Ovary (tissue), 9 donors: ENCODE measurements around the gene HMBS. TPM values are rescaled to one million over a fixed set of nuclear protein-coding genes. Genes with fewer than 3 reads are reported as not detected.
"Not testable (repeated sequence)": the region's sequence is repeated elsewhere in the genome, so short reads cannot be mapped to it uniquely, and the experiment has no call there.

Source experiments
- DNase-seq, 5 donors: peaks; one replicate each; pipeline ENCODE4 v3.0.0-alpha.2; 2019 to 2020
- H3K27ac ChIP-seq, 2 donors: fragments of 200-600 bp; one replicate each; pipeline versions ENCODE4 v1.5.1 to v1.8.0; 2019 to 2022
- H3K27me3 ChIP-seq: fragments of 200-600 bp; one replicate; pipeline ENCODE4 v1.8.0; 2022
- H3K36me3 ChIP-seq: fragments of 200-600 bp; sonication (generic); one replicate; pipeline ENCODE4 v1.5.1; 2019
- H3K4me1 ChIP-seq: one replicate; pipeline ENCODE4 v1.8.1; 2013; ENCODE audit warnings: mild to moderate bottlenecking, moderate library complexity; ENCODE audit not compliant: insufficient read depth
- H3K4me3 ChIP-seq: fragments of 200-600 bp; sonication (generic); one replicate; pipeline ENCODE4 v1.5.1; 2017
- H3K9me3 ChIP-seq, 2 donors: fragments of 200-600 bp in 1 of 2; sonication (generic) in 1 of 2; one replicate each; pipeline versions ENCODE4 v1.5.1 to v1.8.1; 2013 to 2019; ENCODE audit warnings: mild to moderate bottlenecking in 1 of 2, moderate library complexity in 1 of 2
- EP300 ChIP-seq: sonication (generic); formaldehyde crosslinking; IDR thresholded peaks from one replicate; pipeline ENCODE4 v1.6.1; 2017; ENCODE audit warnings: antibody characterized with exemption
- POLR2A ChIP-seq: fragments of 450-650 bp; IDR thresholded peaks from one replicate; pipeline ENCODE4 v1.6.1; 2017; ENCODE audit warnings: antibody characterized with exemption, mild to moderate bottlenecking, moderate library complexity
- WGBS, 3 donors: extraction: QIAGEN DNeasy Blood & Tissue Kit in 1 of 3; methylation state at CpG; one replicate each; pipeline versions ENCODE4 v1.1.5 to v1.1.7; 2013 to 2017; 5-methylcytosine and 5-hydroxymethylcytosine counted together
- intact Hi-C, 4 donors: fragments of 100-400 bp; cut with DNase I; formaldehyde crosslinking; loops; one replicate each; pipeline versions ENCODE4 v1.11.0 to v1.15.1; 2022 to 2023
- polyA plus RNA-seq, 2 donors: library from polyadenylated mRNA; stranded (reverse); fragments of 200-250 nt in 1 of 2; fragments of 350-450 nt in 1 of 2; fragmentation: Illumina TruSeq in 1 of 2; extraction: RNeasy Lipid Tissue Mini Kit (QIAGEN cat#74804) in 1 of 2; gene quantifications; one replicate each; pipeline ENCODE4 v1.2.3, GENCODE V29; 2013 to 2014
- total RNA-seq, 7 donors: library from RNA; depleted of rRNA in 2 of 7; stranded (reverse); fragments of >200 nt in 2 of 7; fragmentation: NEBNext Ultra II Directional in 3 of 7; extraction: Animal tissue kit (Norgen Biotek cat#: 25700) in 3 of 7; gene quantifications; one replicate each; pipeline versions ENCODE4 v1.1.0 to v1.2.4, GENCODE V29; 2016 to 2023
- TF ChIP-seq, protein P1 (sequence below), 3 donors: fragments of 450-650 bp in 2 of 3; fragments of 200-600 bp in 1 of 3; IDR thresholded peaks; one replicate each; pipeline versions ENCODE4 v1.5.1 to v1.8.0; 2016 to 2022; ENCODE audit warnings: antibody characterized with exemption in 3 of 3, mild to moderate bottlenecking in 1 of 3
- donor health status: DM: no; HTN: no; CAD: no; lungs with moderate emphysema.
- donor health status: DM: no; HTN: no; CAD: no.
- donor health status: Bipolar disorder and iron deficiency.
- donor health status: DM: yes; HTN: yes; CAD: no.
- donor health status: DM: no; HTN: no; CAD: no.
- donor health status: DM: yes; HTN: yes; CAD: no.

The HMBS gene
- total and polyA plus RNA-seq, 9 donors = 1.1 to 19.4 (median 7.6) TPM

DNA sequence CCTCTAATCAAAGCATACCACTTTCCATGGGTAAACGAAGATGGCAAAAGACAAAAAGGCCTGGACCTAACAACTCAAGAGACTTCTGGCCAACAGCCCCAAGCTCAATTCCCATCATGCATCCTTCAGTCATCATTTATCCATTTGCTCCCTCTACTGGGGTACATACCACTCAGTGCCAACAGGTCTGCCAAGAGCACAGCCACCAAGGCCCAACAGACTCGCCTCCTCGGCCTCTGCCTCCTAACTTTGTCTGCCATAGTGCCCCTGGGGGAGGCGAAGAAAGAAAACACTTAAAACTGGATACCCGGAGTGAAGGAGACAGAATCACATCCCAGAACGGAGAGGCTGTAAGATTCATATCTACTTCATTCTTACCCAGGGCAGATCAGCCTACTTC lies 28.8 kb upstream of the HMBS start:
- Histone ChIP-seq H3K9me3 (no peaks in the 10 kb centered on the region), H3K36me3 (no peaks in the 10 kb centered on the region), H3K27ac (peak overlapping the region in 1 of 2 donors; percentile 34), H3K27me3 (no peaks in the 10 kb centered on the region), H3K4me3 (peak overlapping the region; percentile 73), H3K4me1 (peaks cover 4% of the 10 kb centered on the region)
- intact Hi-C loops = no loop called here
- DNase-seq = no peak
- WGBS, 3 donors = 26 to 39% (median 37%) methylated on average over 6 of the region's 6 CpGs
- TF ChIP-seq EP300 = no peak

DNA sequence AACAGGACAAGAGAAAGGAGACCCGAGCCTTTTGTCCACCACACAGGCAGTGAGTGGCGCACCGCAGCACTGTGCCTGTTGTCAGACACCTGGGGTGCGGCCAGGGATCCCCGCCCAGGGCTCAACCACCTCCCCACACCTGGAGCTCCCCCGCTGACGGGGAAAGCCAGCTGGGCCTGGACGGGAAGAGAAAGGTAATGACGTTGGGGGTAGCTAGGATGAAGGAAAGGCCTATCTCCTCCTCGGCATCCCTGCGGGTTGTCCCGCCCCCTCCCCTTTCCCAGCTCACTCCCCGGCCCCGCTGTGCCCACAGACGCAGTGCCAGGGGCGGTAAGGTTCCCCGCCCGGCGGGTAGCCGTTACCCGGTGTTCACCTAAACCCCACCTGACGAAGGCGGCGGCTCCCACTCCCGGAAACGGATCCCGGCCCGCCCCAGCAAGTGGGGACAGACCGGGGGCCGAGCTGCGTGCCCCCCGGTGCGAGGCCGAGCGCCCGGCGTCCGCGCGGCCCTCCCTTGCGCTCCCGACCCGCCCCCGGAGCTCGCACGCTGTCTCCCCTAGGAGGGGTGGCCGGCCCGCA lies 28.2 kb upstream of the HMBS start:
- Histone ChIP-seq H3K36me3 (no peaks in the 10 kb centered on the region), H3K27ac (peak overlapping the region; percentile 34 to 67), H3K4me3 (peak overlapping the region; percentile 73), H3K27me3 (no peaks in the 10 kb centered on the region), H3K4me1 (peaks cover 4% of the 10 kb centered on the region), H3K9me3 (no peaks in the 10 kb centered on the region)
- TF ChIP-seq, protein P1, sequence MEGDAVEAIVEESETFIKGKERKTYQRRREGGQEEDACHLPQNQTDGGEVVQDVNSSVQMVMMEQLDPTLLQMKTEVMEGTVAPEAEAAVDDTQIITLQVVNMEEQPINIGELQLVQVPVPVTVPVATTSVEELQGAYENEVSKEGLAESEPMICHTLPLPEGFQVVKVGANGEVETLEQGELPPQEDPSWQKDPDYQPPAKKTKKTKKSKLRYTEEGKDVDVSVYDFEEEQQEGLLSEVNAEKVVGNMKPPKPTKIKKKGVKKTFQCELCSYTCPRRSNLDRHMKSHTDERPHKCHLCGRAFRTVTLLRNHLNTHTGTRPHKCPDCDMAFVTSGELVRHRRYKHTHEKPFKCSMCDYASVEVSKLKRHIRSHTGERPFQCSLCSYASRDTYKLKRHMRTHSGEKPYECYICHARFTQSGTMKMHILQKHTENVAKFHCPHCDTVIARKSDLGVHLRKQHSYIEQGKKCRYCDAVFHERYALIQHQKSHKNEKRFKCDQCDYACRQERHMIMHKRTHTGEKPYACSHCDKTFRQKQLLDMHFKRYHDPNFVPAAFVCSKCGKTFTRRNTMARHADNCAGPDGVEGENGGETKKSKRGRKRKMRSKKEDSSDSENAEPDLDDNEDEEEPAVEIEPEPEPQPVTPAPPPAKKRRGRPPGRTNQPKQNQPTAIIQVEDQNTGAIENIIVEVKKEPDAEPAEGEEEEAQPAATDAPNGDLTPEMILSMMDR (IDR thresholded peaks at IDR 0.05) = no peak
- no peak for TF ChIP-seq POLR2A
- TF ChIP-seq EP300 = no peak
- intact Hi-C loops = no loop called here
- peak; percentile 24 to 59 (median 56) for DNase-seq
- WGBS, 3 donors = 1% methylated on average over 38 to 48 of the region's 48 CpGs

DNA sequence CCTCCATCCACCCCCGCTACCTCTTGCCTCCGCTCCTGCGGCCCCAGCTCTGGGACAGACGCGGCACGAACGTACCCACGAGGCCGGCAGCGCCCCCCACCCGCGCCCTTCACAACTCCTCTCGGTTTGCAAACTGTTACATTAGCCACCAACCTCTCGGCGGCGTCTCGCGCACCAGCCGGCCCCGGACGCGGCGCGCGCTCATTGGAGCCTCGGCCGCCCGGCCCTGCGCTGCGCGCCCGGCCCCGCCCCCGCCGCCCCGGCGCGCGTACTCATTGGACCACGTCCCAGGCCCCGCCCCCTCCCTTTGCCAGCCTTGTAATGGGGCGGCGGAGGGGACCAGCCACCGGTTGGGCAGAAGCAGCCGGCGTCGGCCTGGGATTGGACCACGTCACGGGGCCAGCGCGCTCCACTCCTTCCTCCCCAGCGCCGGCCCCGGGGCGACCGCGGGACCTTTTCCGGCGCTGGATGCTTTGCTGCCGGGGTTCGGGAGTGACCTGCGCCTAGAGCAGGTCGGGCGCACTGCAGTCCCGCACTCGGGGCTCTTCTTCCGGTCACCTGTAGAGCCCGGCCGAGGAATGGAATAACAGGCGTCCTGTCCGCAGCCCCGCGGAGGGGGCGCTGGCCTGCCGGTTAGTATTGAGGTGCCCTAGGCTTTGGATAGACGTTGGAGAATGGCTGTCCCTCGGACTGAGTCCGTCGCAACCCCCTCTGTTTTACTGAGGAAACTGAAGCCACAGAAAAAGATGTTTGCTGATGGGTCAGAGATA lies 27.5 kb upstream of the HMBS start, which contains the start of gene HYOU1:
HYOU1 (minus strand) TSS at position 206 of the 770 bp plus-strand sequence. CDS start 1,045 bp downstream, outside the sequence.
- intact Hi-C loops = no loop called here
- no peaks in the 10 kb centered on the region for H3K36me3 ChIP-seq
- peak within 1 kb of the TSS; percentile 73 for H3K4me3 ChIP-seq
- H3K27me3 ChIP-seq = no peaks in the 10 kb centered on the region
- H3K4me1 ChIP-seq = peaks cover 4% of the 10 kb centered on the region
- H3K27ac ChIP-seq = peak within 1 kb of the TSS; percentile 34 to 67
- peak; percentile 97 to 99 (median 98) for DNase-seq
- WGBS, 3 donors = 1% methylated on average over 55 to 79 of the region's 79 CpGs
- H3K9me3 ChIP-seq = no peaks in the 10 kb centered on the region
- TF ChIP-seq EP300 = no peak
- TF ChIP-seq, protein P1 (IDR thresholded peaks at IDR 0.05) = peak in 2 of 3 donors; percentile 37 to 50
- peak; percentile 81 for TF ChIP-seq POLR2A

DNA sequence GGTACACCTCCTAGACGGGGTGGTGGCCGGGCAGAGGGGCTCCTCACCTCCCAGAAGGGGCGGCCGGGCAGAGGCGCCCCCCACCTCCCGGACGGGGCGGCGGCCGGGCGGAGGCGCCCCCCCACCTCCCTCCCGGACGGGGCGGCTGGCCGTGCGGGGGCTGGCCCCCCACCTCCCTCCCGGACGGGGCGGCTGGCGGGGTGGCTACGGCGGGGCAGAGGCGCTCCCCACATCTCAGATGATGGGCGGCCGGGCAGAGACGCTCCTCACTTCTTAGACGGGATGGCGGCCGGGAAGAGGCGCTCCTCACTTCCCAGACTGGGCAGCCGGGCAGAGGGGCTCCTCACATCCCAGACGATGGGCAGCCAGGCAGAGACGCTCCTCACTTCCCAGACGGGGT lies 25.6 kb upstream of the HMBS start:
- intact Hi-C loops, H3K27me3 ChIP-seq, H3K27ac ChIP-seq, H3K4me3 ChIP-seq, DNase-seq, H3K9me3 ChIP-seq, H3K4me1 ChIP-seq, H3K36me3 ChIP-seq: not testable (repeated sequence)
- WGBS, 3 donors = 86 to 93% (median 87%) methylated on average over 16 to 29 of the region's 35 CpGs

DNA sequence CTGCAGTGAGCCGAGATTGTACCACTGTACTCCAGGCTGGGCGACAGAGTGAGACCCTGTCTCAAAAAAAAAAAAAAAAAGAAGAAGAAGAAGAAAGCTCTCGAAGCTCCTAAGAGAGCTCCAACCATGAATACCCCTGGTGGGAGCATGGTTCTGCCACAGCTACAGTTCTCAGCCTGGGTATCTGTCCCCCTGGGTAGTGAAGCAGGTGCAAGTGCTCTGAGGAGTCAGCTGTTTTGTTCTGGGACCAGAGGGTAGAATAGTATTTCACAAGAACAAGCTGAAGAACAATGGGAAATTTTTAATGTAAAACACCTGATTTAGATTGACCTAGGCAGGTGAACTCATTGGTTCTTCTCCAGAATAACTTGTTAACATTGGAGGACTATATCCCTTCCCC lies 23.4 kb upstream of the HMBS start:
- Histone ChIP-seq H3K4me3 (no peak overlapping the region), H3K36me3 (no peaks in the 10 kb centered on the region), H3K4me1 (no peaks in the 10 kb centered on the region), H3K27ac (no peak overlapping the region), H3K27me3 (no peaks in the 10 kb centered on the region), H3K9me3 (no peaks in the 10 kb centered on the region)
- DNase-seq = no peak
- TF ChIP-seq POLR2A (no peak), EP300 (no peak)
- TF ChIP-seq, protein P1 (IDR thresholded peaks at IDR 0.05) = no peak
- 92 to 97% (median 96%) methylated on average over 3 of the region's 3 CpGs for WGBS, 3 donors
- intact Hi-C loops = no loop called here
